Kidney epithelial cell (primary cell): ENCODE results near the gene WDR82. TPM values are rescaled to one million over a fixed set of nuclear protein-coding genes. Genes with fewer than 3 reads are reported as not detected.
"Not testable (repeated sequence)": the region's sequence is repeated elsewhere in the genome, so short reads cannot be mapped to it uniquely, and the experiment has no call there.

Source experiments
- DNase-seq: peaks from one replicate; pipeline ENCODE4 v3.0.0-alpha.2; 2010; ENCODE audit warnings: low read depth
- H3K27me3 ChIP-seq: 2 replicates; pipeline ENCODE4 v1.6.0; 2011; ENCODE audit warnings: low read length; ENCODE audit not compliant: control insufficient read depth, insufficient read depth
- H3K36me3 ChIP-seq: 2 replicates; pipeline ENCODE4 v1.5.1; 2011; ENCODE audit warnings: low read length; ENCODE audit not compliant: control insufficient read depth, insufficient read depth
- H3K4me3 ChIP-seq: 2 replicates; pipeline ENCODE4 v1.5.1; 2011; ENCODE audit warnings: low read depth, mild to moderate bottlenecking, control low read depth, low read length
- total RNA-seq: library from RNA; depleted of rRNA; stranded (reverse); fragments of >200 nt; gene quantifications from 2 replicates; pipeline ENCODE4 v1.2.3, GENCODE V29; 2015
- TF ChIP-seq, protein P1 (sequence below): IDR thresholded peaks from 2 replicates; pipeline ENCODE4 v1.5.1; 2011; ENCODE audit warnings: mild to moderate bottlenecking, moderate library complexity, low read length, control low read depth, inconsistent platforms; ENCODE audit not compliant: insufficient read depth, poor library complexity, severe bottlenecking

WDR82 gene
- total RNA-seq, 1 donor from 2014 or later, result 49.0 TPM

- Histone ChIP-seq H3K27me3 (no peaks in the 10 kb centered on the region), H3K36me3 (no peaks in the 10 kb centered on the region), H3K4me3 (no peak overlapping the region)
- TF ChIP-seq, protein P1, sequence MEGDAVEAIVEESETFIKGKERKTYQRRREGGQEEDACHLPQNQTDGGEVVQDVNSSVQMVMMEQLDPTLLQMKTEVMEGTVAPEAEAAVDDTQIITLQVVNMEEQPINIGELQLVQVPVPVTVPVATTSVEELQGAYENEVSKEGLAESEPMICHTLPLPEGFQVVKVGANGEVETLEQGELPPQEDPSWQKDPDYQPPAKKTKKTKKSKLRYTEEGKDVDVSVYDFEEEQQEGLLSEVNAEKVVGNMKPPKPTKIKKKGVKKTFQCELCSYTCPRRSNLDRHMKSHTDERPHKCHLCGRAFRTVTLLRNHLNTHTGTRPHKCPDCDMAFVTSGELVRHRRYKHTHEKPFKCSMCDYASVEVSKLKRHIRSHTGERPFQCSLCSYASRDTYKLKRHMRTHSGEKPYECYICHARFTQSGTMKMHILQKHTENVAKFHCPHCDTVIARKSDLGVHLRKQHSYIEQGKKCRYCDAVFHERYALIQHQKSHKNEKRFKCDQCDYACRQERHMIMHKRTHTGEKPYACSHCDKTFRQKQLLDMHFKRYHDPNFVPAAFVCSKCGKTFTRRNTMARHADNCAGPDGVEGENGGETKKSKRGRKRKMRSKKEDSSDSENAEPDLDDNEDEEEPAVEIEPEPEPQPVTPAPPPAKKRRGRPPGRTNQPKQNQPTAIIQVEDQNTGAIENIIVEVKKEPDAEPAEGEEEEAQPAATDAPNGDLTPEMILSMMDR, result no peak
- no peak for DNase-seq
Observed at GRCh38 chr3:52279596-52279995, 1.1 kb upstream of the WDR82 start.

GRCh38 chr3:52277972-52278509, 408 bp downstream of the WDR82 start:
- no peak for DNase-seq
- H3K36me3 ChIP-seq, result no peaks in the 10 kb centered on the region
- no peaks in the 10 kb centered on the region for H3K27me3 ChIP-seq
- H3K4me3 ChIP-seq, result peak overlapping the region; percentile 100
- TF ChIP-seq, protein P1, result peak; percentile 42

- H3K36me3 ChIP-seq, result no peaks in the 10 kb centered on the region
- TF ChIP-seq, protein P1, result no peak
- H3K4me3 ChIP-seq, result peak overlapping the region; percentile 100
- H3K27me3 ChIP-seq, result no peaks in the 10 kb centered on the region
- no peak for DNase-seq
Observed at GRCh38 chr3:52277071-52277964, 1.1 kb downstream of the WDR82 start.

- H3K36me3 ChIP-seq, H3K27me3 ChIP-seq: not testable (repeated sequence)
Observed at GRCh38 chr3:52274781-52275180, 3.7 kb downstream of the WDR82 start.

DNA sequence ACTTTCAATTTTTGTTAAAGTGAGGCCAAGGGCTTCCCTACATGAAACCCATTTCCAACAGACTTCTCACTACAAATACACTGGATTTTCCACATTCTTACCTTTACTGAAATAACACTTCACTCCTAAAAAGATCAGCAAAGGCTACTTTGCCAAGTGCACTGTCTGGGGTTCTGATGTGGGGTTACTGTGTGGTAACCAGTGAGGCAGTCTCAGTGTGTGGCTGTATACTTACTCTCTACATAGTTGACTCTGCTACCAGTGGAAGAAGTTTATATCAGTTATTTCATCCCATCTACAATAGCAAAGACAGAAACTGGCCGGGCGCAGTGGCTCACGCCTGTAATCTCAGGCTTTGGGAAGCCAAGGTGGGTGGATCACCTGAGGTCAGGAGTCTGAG, 5.6 kb downstream of the WDR82 start:
- TF ChIP-seq, protein P1, result no peak
- Histone ChIP-seq H3K4me3 (no peak overlapping the region), H3K36me3 (no peaks in the 10 kb centered on the region), H3K27me3 (no peaks in the 10 kb centered on the region)
- no peak for DNase-seq

More at GRCh38 chr3:52274781-52275180, 3.7 kb downstream of the WDR82 start:
- not testable (repeated sequence) for DNase-seq, H3K4me3 ChIP-seq

GRCh38 chr3:52272172-52272571, 6.3 kb downstream of the WDR82 start:
- not testable (repeated sequence) for DNase-seq, H3K27me3 ChIP-seq, H3K36me3 ChIP-seq, H3K4me3 ChIP-seq

DNA sequence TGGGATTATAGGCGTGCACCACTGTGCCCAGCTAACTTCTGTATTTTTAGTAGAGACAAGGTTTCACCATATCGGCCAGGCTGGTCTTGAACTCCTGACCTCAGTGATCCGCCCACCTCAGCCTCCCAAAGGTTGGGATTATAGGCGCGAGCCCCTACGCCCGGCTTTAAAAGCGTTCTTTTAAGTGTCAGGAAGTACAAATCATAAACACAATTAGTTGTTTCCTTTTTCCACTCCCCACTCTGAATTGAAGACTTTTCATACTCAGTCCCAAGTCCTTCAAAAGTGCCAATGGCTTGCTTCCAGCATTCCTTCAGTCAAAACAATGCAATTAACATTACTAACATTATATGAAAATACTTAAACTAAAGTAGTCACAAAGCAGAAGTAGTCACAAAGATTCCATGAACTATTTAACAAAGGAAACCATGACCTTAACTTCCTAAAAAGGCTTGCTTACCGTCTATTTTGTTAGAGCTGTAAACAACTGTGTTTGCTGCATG, 8.1 kb downstream of the WDR82 start:
- no peak for DNase-seq
- H3K4me3 ChIP-seq, result no peak overlapping the region
- TF ChIP-seq, protein P1, result no peak
- no peaks in the 10 kb centered on the region for H3K27me3 ChIP-seq
- H3K36me3 ChIP-seq, result no peaks in the 10 kb centered on the region
